GM23338 (cell line): ENCODE measurements around the gene PTBP2. TPM values are rescaled to one million over a fixed set of nuclear protein-coding genes. Genes with fewer than 3 reads are reported as not detected.
A peak's percentile ranks its signal among the peaks of the same experiment; 100 is the strongest.

Experiments
- ATAC-seq: fragments of 200-7000 bp; cut with Tn5 transposase; 3 replicates; pipeline ENCODE4 v1.9.1; 2020
- DNase-seq: peaks from one replicate; pipeline ENCODE4 v3.0.0-alpha.2; 2015; ENCODE audit warnings: low spot score
- H2AFZ ChIP-seq: fragments of 200-600 bp; sonication (generic); 2 replicates; pipeline ENCODE4 v1.8.0; 2016; ENCODE audit warnings: antibody characterized with exemption, mild to moderate bottlenecking, moderate library complexity
- H3F3A ChIP-seq: fragments of 200-600 bp; sonication (generic); replicated peaks from 2 replicates; pipeline ENCODE4 v1.8.0; 2017; ENCODE audit warnings: antibody characterized with exemption, mixed run types, low read depth
- H3K27ac ChIP-seq: fragments of 200-600 bp; sonication (generic); 2 replicates; pipeline ENCODE4 v1.6.1; 2016; ENCODE audit warnings: low read depth
- H3K27me3 ChIP-seq: fragments of 200-600 bp; sonication (generic); 2 replicates; pipeline ENCODE4 v1.8.0; 2016; ENCODE audit warnings: mild to moderate bottlenecking, mixed run types, moderate library complexity; ENCODE audit not compliant: insufficient read depth
- H3K36me3 ChIP-seq: fragments of 200-600 bp; sonication (generic); 2 replicates; pipeline ENCODE4 v1.8.0; 2016; ENCODE audit warnings: mild to moderate bottlenecking; ENCODE audit not compliant: insufficient read depth
- H3K4me1 ChIP-seq: fragments of 200-600 bp; sonication (generic); 2 replicates; pipeline ENCODE4 v1.8.0; 2016; ENCODE audit warnings: mild to moderate bottlenecking, moderate library complexity; ENCODE audit not compliant: insufficient read depth
- H3K4me2 ChIP-seq: fragments of 200-600 bp; sonication (generic); 2 replicates; pipeline ENCODE4 v1.7.1; 2017; ENCODE audit warnings: mixed run types
- H3K4me3 ChIP-seq: fragments of 200-600 bp; sonication (generic); 2 replicates; pipeline ENCODE4 v1.6.1; 2016; ENCODE audit warnings: mixed run types
- H3K79me2 ChIP-seq: fragments of 200-600 bp; sonication (generic); replicated peaks from 2 replicates; pipeline ENCODE4 v1.8.0; 2017; ENCODE audit warnings: mild to moderate bottlenecking; ENCODE audit not compliant: insufficient read depth
- H3K9me2 ChIP-seq: fragments of 200-600 bp; sonication (generic); 2 replicates; pipeline ENCODE4 v1.8.0; 2017; ENCODE audit not compliant: insufficient read depth
- H4K20me1 ChIP-seq: fragments of 200-600 bp; sonication (generic); replicated peaks from 2 replicates; pipeline ENCODE4 v1.8.0; 2017; ENCODE audit warnings: mild to moderate bottlenecking; ENCODE audit not compliant: insufficient read depth
- H3K27ac Mint-ChIP-seq: 2 replicates; pipeline ENCODE4 v1.8.0; 2020; ENCODE audit warnings: inconsistent platforms, mild to moderate bottlenecking, moderate library complexity, mixed read lengths
- H3K27me3 Mint-ChIP-seq: 3 replicates; pipeline ENCODE4 v1.8.0; 2022; ENCODE audit warnings: low read depth, mild to moderate bottlenecking, moderate library complexity, mixed read lengths, inconsistent platforms; ENCODE audit not compliant: insufficient read depth, poor library complexity
- H3K36me3 Mint-ChIP-seq: 3 replicates; pipeline ENCODE4 v1.8.0; 2021; ENCODE audit warnings: low read depth, mild to moderate bottlenecking, inconsistent platforms, moderate library complexity, mixed read lengths
- H3K4me1 Mint-ChIP-seq: 3 replicates; pipeline ENCODE4 v1.8.0; 2020; ENCODE audit warnings: mild to moderate bottlenecking, inconsistent platforms, mixed read lengths
- H3K4me3 Mint-ChIP-seq: 3 replicates; pipeline ENCODE4 v1.8.0; 2021; ENCODE audit warnings: moderate library complexity, mild to moderate bottlenecking, inconsistent platforms, mixed read lengths
- H3K9me3 Mint-ChIP-seq: 3 replicates; pipeline ENCODE4 v1.8.0; 2020; ENCODE audit warnings: moderate library complexity, mild to moderate bottlenecking, inconsistent platforms, mixed read lengths
- CTCF ChIP-seq, 2 experiments: fragments of 200-600 bp in 1 of 2; sonication (generic) in 1 of 2; conservative IDR thresholded peaks; 2 replicates each; pipeline versions ENCODE4 v1.5.1 to v1.6.1; 2016 to 2017; ENCODE audit warnings: antibody characterized with exemption in 2 of 2, low read depth in 2 of 2, mild to moderate bottlenecking in 2 of 2, moderate library complexity in 1 of 2
- JUNB ChIP-seq: IDR thresholded peaks from one replicate; pipeline ENCODE4 v1.6.1; 2016; ENCODE audit warnings: antibody characterized with exemption; ENCODE audit not compliant: unreplicated experiment
- POLR2AphosphoS5 ChIP-seq: IDR thresholded peaks from 2 replicates; pipeline ENCODE4 v1.6.1; 2016; ENCODE audit warnings: antibody characterized with exemption, low read depth
- ZNF462 ChIP-seq: fragments of 250-450 bp; sonication (Bioruptor Pico); IDR thresholded peaks from 2 replicates; pipeline ENCODE4 v1.5.0; 2020; ENCODE audit warnings: mild to moderate bottlenecking, moderate library complexity
- polyA plus RNA-seq: library from polyadenylated mRNA; unstranded; fragments of >200 nt; fragmentation: Nextera tagmentation; extraction: Ambion mirVana; gene quantifications from 2 replicates; pipeline ENCODE4 v1.2.1, GENCODE V29; 2016
- total RNA-seq: library from RNA; depleted of rRNA; stranded (reverse); fragments of >200 nt; shearing (Covaris generic); gene quantifications from 2 replicates; pipeline ENCODE4 v1.2.3, GENCODE V29; 2014

Gene PTBP2
- total and polyA plus RNA-seq, 2 experiments from 2014 or later, result 50.2 to 108 TPM

- peaks cover 25% of the 10 kb centered on the region; the same call in 1 of the 2 replicates for H3K4me1 ChIP-seq
- H3K79me2 ChIP-seq, result peaks cover 99% of the 10 kb centered on the region
- Mint-ChIP-seq H3K27ac (peak overlapping the region; percentile 28; the same call in 1 of the 2 replicates), H3K36me3 (peaks cover 39% of the 10 kb centered on the region), H3K4me1 (peaks cover 31% of the 10 kb centered on the region), H3K27me3 (peaks cover 10% of the 10 kb centered on the region), H3K9me3 (no peaks in the 10 kb centered on the region; the same call in 2 of the 3 replicates), H3K4me3 (no peak overlapping the region)
- peaks cover 30% of the 10 kb centered on the region for H4K20me1 ChIP-seq
- H3K9me2 ChIP-seq, result no peaks in the 10 kb centered on the region
- no peaks in the 10 kb centered on the region for H3K27me3 ChIP-seq
- peaks cover 8% of the 10 kb centered on the region; the same call in 1 of the 2 replicates for H3K36me3 ChIP-seq
- ATAC-seq (peak; percentile 29; the same call in 1 of the 3 replicates), DNase-seq (no peak)
- H2AFZ ChIP-seq, result no peak overlapping the region
- no peaks in the 10 kb centered on the region for H3F3A ChIP-seq
- TF ChIP-seq CTCF (conservative IDR thresholded peaks at IDR 0.05; ENCODE audit: low read depth in 2 of 2) (no peak), ZNF462 (no peak), JUNB (no peak), POLR2AphosphoS5 (no peak)
- H3K27ac ChIP-seq, result no peak overlapping the region
- H3K4me3 ChIP-seq, result no peak overlapping the region
- H3K4me2 ChIP-seq, result no peak overlapping the region
Observed at GRCh38 chr1:96747565-96747964, 26.0 kb downstream of the PTBP2 start.
